GM04503 (cell line): Measurements from ENCODE around the gene KCNH6.

Source experiments
- DNase-seq: peaks from one replicate; pipeline ENCODE4 v3.0.0-alpha.2; 2012; ENCODE audit warnings: low read depth

The KCNH6 gene, protein sequence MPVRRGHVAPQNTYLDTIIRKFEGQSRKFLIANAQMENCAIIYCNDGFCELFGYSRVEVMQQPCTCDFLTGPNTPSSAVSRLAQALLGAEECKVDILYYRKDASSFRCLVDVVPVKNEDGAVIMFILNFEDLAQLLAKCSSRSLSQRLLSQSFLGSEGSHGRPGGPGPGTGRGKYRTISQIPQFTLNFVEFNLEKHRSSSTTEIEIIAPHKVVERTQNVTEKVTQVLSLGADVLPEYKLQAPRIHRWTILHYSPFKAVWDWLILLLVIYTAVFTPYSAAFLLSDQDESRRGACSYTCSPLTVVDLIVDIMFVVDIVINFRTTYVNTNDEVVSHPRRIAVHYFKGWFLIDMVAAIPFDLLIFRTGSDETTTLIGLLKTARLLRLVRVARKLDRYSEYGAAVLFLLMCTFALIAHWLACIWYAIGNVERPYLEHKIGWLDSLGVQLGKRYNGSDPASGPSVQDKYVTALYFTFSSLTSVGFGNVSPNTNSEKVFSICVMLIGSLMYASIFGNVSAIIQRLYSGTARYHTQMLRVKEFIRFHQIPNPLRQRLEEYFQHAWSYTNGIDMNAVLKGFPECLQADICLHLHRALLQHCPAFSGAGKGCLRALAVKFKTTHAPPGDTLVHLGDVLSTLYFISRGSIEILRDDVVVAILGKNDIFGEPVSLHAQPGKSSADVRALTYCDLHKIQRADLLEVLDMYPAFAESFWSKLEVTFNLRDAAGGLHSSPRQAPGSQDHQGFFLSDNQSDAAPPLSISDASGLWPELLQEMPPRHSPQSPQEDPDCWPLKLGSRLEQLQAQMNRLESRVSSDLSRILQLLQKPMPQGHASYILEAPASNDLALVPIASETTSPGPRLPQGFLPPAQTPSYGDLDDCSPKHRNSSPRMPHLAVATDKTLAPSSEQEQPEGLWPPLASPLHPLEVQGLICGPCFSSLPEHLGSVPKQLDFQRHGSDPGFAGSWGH

DNA sequence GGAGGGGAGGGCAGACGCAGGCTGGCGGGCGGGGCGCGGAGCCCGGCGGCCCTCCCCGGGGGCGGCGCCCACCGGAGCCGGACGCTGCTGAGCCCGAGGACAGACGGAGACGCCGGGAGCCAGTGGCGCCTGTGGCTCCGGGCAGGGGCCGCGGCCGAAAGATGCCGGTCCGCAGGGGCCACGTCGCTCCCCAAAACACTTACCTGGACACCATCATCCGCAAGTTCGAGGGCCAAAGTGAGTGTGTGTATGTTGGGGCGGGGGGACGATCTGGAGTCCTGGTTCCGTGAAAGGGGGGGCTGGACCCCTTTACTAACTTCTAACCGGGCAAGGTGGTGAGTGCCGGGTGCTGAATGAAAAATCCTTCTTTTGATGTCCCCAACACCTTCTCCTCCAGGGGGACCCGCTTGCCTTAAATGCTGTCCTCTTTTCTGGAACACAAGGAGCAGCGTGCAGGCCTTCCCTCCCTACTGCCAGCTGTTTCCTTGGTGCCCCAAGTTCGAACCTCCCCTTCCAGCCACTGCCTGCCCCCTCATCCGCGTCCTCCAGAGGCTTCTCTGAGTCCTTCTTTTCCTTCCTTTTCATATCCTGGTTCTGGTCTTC is at the start of gene KCNH6:
TSS of gene KCNH6 (plus strand) at position 106 of the 603 bp plus-strand sequence. CDS start at position 162, 56 bp downstream.
- DNase-seq = no peak

DNA sequence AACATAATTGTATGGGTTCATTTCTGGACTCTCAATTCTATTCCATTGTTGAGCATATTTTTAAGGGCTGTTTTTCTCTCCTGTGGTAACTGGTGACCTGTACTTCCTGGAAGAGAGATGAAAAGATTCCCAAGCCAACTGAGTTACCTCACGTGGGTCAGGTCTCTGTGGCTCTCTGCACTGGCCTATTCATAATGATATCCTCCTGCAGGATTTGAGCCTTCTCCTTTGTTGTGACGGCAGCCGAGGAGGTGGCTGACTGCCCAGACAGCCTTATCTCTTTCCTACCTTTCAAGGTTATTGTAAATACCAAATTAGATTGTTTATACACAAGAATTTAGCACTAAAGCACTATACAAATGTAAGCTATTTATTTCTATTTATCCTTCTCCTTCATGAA is 49.0 kb upstream of the KCNH6 start:
- DNase-seq = no peak

DNA sequence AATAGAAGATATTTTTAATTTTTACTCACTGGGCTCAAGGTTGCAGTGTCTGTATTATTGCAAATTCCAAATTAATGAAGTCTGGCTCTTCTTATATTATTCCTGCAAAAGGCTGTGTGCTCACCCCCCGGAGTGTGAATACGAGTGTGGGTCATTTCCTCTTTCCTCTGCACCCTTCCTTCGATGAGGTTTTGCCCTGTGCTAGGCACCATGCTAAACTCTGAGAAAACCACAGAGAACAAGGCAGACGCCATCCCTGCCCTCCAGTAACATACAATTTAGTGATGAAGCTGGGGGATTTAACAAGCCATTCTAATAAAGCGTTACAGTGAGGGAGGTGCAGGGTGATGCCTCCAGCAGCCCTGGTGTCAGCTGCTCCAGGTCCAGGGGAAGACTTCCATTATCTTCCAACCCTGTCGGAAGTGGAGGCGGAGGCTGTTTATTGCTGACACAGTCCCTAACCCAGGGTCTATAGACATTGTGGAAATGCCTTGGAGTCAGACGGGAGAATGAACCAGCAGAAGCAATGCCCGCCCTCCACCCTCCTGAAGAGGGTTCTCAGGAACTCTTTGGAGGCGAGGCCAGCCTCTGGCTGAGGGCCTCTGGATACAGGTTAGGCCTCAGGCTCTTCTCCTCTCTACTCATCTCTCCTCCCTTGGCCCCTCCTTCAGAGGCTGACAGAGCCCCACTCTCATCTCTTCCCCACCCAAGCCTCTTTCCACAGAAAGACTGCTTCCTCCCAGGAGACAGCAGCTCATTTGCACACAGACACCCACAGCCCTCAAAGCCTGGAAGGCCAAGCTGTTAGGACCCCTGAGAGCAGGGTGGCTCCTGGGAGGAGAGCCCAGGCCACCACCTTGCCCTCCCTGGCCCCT is 48.3 kb upstream of the KCNH6 start:
- no peak for DNase-seq

DNA sequence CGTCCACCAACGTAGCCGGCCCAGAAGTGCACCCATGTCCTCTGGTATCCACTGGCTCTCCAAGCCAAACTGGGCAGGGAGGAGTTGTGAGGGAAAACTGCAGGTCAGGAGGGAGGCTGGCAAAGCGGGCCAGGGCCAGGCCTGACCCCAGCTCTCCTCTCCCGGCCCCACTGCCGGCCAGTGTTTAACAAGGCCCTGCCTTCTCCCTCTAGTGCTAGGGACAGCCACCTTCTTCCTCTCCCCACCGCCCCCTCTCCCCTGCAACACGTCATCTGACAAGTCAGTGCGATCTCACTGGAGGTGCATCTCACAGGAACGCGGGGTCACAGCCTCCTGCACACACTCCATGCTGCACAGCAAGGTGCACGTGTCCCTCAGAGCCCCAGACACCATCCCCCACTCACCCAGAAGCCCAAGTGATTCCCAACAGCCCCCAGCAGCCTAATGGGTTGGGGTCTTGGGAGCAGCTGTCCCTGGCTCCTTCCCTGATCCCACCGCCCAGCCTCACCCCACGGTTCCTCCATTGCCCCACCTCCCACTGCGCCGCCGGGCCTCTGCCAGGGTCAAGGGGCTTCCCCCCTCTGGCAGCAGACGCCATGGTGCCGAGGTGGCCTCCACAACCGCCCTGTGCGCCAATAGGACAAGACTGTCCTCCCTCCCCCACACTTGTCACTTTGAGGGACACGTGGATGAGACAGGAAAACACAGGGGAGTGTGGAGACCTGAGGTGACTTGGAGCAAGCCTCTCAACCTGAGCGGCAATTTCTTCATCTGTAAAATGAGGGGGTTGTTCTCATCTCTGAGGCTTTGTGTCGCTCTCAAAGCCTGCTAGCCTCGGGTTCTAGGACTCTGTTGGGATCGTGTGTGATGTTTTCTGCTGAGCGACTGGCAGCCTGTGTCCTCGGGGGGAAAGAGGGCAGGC is 47.4 kb upstream of the KCNH6 start:
- DNase-seq = no peak

DNA sequence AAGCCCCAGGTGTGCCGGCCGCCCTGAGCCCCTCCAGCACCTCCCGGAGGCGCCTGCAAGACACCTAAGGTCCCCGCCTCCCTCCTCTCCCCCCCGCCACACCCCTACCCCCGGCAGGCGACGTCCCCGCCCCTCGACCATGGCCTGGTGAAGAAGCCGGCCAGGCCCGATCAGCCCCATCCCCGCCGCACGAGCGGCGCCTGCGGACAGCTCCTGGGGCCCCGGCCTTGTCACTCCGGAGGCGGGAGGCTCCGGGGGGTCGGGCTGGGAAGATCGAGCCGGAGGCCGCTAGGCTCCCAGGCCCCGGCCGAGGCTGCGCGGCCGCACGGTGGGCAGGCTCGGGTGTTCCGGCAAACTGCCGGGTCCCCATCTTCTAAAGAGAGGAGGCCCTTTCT is 46.7 kb upstream of the KCNH6 start:
- no peak for DNase-seq

DNA sequence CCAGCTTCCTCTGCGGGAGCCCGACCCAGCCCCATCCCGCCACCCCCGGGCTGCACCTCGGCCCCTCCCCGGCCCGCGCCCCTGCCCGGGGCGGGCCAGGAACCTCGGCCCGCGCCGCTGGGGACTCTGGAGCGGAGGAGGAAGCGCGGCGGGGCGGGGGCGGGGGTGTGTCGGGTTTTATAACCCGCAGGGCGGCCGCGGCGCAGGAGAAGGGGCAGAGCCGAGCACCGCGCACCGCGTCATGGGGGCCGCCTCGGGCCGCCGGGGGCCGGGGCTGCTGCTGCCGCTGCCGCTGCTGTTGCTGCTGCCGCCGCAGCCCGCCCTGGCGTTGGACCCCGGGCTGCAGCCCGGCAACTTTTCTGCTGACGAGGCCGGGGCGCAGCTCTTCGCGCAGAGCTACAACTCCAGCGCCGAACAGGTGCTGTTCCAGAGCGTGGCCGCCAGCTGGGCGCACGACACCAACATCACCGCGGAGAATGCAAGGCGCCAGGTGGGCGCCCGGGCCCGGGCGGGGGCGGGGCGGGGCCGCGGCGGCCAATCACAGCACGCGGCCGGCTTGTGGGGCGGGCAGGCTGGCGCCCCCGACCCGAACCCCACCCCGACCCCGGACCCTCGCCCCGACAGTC is 46.2 kb upstream of the KCNH6 start, which contains the start of gene ACE:
TSS of gene ACE (plus strand) at position 208 of the 626 bp plus-strand sequence. CDS start at position 242, 34 bp downstream.
- DNase-seq = no peak

DNA sequence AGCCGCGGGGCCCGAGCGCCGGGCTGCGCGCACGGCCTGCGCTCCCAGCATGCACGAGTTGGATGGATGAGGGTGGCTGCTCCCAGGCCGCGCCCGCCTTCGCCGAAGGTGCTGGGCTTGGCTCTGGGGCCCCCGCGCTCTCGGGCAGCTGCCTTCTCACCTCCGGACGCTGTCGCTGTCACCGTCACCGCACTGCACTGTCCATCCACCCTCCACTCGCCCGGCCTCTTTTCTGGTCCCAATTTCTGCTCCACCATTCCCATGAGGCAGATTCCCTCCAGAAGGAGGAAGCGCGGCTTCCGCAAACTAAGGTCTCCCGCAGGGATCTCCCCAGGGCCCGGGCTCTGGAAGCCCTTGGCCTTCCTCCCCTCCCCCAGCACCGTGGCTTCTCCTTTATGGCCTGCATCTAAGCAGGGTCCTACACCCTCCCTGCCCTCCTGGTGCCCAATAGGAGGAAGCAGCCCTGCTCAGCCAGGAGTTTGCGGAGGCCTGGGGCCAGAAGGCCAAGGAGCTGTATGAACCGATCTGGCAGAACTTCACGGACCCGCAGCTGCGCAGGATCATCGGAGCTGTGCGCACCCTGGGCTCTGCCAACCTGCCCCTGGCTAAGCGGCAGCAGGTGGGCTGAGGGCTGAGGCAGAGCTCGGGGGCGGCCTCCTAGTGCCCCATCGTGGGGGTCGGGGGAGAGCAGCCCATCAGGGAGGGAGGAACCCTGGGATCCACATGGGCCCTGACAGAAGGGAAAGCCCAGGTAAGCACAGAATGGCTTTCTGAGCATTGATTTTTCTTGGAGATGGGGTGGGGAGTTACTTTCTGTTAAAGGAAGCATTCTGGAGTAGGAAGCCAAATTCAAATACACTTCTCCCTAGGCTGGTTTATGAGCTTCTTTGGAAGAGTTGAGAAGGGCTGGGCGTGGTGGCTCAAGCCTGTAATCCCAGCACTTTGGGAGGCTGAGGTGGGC is 45.4 kb upstream of the KCNH6 start:
- DNase-seq = no peak

DNA sequence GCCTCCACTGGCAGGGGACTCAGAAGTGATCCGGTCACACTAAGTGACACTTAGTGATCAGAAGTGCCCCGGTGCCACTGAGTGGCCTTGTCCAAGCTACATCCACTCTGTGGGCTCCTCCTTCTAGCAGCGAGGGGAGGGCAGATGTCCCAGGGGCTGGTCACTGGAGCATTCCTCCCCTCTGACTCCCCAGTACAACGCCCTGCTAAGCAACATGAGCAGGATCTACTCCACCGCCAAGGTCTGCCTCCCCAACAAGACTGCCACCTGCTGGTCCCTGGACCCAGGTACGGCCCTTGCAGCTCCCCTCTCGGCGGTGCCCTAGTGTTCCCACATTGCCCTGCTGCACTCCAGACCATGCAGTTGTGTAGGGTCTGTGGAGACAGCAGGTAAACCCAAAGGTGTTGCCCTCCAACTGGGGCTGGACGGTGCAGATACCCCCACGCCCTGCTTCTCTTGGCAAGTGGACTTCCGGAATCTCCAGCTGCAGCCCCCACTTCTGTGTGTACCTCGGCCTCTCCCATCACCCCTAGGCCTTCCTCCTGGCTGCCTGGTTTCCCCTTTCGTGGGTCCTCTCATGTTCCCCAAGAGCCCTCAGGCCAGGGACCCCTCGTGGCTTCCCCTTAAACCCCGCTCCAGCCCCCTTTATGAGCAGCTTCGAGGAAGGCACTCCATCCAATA is 44.2 kb upstream of the KCNH6 start:
- DNase-seq = peak; percentile 71

DNA sequence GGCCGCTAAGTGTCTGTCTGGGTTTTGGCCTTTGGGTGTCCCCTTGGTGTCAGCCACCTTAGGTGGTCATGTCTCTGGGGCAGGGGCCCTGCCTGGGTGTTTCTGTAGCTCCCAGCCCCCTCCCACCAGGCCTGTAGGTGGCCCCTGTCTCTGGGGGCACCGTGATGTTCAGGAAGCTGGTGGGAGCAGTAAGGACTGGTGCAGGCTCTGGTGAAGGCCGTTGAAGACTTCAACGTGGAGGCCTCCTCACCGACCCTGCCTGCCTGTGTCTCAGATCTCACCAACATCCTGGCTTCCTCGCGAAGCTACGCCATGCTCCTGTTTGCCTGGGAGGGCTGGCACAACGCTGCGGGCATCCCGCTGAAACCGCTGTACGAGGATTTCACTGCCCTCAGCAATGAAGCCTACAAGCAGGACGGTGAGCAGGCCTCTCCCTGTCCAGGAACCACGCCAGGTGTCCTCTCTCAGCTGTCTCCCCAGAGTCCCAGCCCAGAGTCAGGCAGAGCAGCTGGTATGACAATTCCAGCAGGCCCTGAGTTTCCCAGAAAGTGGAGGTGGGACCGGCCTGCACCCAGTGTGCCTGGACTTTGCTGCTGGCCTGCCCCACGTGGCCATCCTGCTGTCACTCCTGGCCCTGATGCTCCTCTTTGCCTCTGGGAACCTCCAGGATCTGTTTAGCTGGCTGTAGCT is 43.5 kb upstream of the KCNH6 start:
- no peak for DNase-seq

DNA sequence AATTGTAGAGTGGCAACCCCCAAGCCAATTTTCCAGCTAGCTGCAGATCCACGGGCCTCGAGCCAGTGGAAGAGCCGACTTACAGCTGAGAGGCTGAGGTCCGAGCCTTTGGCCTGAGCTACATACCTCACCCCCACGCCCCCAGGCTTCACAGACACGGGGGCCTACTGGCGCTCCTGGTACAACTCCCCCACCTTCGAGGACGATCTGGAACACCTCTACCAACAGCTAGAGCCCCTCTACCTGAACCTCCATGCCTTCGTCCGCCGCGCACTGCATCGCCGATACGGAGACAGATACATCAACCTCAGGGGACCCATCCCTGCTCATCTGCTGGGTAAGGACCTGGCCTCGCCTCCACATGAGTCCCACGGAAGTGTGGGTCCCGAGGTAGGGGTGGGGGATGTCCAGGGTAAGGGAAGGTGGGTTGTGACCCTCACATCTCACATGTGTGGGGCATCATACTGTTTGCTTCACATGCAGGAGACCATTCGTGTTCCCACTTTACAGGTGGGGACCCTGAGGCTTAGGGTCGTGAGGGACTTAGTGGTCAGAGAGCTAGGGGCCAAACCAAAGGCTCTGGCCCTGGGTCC is 42.9 kb upstream of the KCNH6 start:
- DNase-seq = no peak

DNA sequence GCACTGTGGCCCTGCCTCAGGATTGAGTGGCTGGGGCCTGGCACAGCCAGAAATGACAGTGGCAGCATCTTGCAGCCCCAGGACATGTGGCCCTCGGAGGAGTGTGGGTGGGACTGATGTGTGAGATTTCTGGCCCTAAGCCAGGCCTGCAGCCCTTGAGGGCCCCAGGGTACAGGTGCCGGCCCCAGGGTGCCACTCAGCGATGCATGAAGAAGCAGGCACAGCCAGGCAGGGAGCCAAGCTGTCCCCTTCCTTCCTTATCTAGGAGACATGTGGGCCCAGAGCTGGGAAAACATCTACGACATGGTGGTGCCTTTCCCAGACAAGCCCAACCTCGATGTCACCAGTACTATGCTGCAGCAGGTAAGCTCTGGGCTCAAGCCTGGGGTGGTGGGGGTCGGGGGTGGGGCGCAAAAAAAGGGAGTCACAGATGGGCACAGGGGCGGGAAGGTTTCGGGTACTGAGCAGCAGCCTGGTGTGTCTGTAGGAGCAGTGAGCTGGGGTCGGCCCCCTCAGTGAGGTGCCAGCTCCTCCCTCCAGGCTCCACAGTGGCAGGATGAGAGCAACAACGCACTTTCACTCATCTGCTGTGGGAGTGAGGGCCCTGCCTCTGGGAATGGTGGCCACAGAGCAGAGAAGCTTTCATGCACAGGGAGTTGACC is 42.2 kb upstream of the KCNH6 start:
- no peak for DNase-seq

DNA sequence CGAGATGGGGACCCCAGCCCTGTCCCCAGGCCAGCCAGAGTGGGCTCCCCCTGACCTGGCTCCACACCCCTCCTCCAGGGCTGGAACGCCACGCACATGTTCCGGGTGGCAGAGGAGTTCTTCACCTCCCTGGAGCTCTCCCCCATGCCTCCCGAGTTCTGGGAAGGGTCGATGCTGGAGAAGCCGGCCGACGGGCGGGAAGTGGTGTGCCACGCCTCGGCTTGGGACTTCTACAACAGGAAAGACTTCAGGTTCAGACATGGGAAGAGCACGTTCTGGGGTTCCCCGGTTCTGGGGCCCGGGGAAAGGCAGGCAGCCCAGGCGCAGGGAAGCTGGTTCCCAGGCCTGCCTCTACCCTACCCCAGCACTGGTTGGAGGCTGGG is 41.7 kb upstream of the KCNH6 start:
- DNase-seq = no peak

DNA sequence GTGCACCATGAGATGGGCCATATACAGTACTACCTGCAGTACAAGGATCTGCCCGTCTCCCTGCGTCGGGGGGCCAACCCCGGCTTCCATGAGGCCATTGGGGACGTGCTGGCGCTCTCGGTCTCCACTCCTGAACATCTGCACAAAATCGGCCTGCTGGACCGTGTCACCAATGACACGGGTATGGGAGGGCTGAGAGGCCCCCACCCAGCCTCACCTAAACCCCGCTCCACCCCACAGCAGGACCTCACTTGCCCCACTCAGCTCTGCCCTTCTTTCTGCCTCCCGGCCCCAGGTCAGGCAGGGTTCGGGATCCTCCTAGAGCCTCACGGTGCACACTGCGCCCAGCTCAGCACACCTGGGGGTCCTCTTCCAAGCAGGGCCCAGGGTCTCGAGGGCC is 40.6 kb upstream of the KCNH6 start:
- DNase-seq = no peak

DNA sequence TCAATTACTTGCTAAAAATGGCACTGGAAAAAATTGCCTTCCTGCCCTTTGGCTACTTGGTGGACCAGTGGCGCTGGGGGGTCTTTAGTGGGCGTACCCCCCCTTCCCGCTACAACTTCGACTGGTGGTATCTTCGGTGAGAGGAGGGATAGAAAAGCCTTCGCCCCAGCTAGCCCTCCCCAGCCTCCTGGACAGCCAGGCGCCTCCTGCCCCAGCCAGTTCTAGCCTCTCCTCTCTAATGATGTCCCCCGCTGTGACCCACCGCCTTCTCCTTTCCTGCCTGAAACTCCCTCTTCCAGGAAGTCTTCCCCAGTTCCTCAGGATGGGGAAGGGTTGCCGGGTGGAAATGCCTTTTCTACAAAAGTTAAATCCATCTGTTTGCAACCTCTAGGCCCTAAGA is 40.1 kb upstream of the KCNH6 start:
- DNase-seq = no peak

DNA sequence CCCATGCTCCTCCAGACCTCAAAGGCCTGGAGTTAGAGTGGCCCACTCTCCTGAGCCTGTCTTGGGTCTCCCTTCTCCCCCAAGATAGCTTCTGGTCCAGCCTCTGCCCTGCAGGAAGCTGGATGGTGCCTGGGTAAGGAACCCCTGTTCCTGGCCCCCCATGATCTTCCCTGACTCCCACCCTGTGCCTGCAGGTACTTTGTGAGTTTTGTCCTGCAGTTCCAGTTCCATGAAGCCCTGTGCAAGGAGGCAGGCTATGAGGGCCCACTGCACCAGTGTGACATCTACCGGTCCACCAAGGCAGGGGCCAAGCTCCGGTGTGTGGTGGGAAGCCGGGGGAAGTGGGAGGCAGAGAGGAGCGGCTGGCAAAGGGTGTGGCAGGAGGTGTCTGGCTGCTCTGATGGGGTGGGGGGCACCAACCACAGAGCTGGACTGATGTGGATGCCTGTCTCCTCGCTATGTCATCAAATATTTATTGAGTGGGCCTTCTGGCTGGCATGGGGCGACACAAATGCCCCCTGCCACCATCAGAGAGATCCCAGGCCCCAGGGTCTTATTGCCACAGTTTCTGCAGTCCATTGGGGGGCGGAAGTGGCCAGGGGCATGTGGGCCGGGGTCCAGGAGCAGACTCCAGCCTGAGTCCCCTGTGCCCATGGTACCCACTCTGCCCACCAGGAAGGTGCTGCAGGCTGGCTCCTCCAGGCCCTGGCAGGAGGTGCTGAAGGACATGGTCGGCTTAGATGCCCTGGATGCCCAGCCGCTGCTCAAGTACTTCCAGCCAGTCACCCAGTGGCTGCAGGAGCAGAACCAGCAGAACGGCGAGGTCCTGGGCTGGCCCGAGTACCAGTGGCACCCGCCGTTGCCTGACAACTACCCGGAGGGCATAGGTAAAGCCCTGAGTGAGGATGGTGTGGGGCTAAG is 39.2 kb upstream of the KCNH6 start:
- DNase-seq = no peak
